ENCODE measurements around the gene DCXR. TPM values are rescaled to one million over a fixed set of nuclear protein-coding genes. Genes with fewer than 3 reads are reported as not detected.

The DCXR gene
- total and polyA plus RNA-seq, 2 donors (not counting 3 experiments of a cell fraction or from before 2014, with no cell fraction given), result 93.0 to 178 TPM

DNA sequence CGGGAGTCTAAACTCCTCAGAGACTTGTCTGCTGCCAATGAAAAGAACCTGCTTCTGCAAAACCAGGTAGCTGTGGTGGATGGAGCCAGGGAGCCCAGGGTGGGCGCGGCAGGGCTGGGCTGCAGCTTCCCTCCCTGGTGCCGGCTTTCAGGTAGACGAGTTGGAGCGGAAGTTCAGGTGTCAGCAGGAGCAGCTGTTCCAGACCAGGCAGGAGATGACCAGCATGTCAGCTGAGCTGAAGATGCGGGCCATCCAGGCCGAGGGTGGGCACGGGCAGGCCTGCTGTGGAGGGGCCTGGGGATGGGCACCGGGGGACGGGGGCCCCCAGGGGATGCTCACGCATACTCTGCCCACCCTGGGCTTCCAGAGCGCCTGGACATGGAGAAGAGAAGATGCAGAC lies 9.3 kb downstream of the DCXR start:
- FAIRE-seq (no peak), DNase-seq (ENCODE audit: low read depth, low spot score) (no peak)
- peaks cover 15% of the 10 kb centered on the region for H3K4me1 ChIP-seq (ENCODE audit: control insufficient read depth, extremely low read depth, insufficient read depth, low read length)
- dilution Hi-C loops (cut with MboI; ENCODE audit: extremely low pct_ligation_motif_present, low sequenced_read_pairs) (no loop called here), intact Hi-C loops (cut with micrococcal nuclease) (loop anchor here (10.0 kb wide), 1 partner anchor 187 kb away; the partner anchor contains the start of gene CCDC57)
- H3K27ac ChIP-seq (ENCODE audit: insufficient read depth, low read depth, low read length), result no peak overlapping the region
- POLR2A ChIA-PET, result no interaction called here
- H3K79me2 ChIP-seq (ENCODE audit: control insufficient read depth, insufficient read depth, low read length), result peaks cover 4% of the 10 kb centered on the region
- no peaks in the 10 kb centered on the region for H4K20me1 ChIP-seq (replicated peaks; ENCODE audit: control insufficient read depth, extremely low read depth, insufficient read depth, low read length)
- CTCF ChIA-PET, result interaction anchor here (1.0 to 4.2 kb wide), 2 partner anchors 9 to 127 kb away, joined by 6 to 127 read pairs; partner anchors contain the start of gene DCXR
- H3K9me1 ChIP-seq (replicated peaks; ENCODE audit: control insufficient read depth, extremely low read depth, insufficient read depth, low read length), result no peaks in the 10 kb centered on the region
- no peak overlapping the region for H2AFZ ChIP-seq (ENCODE audit: low read depth, low read length)
- H3K9me3 ChIP-seq (replicated peaks; ENCODE audit: control insufficient read depth, insufficient read depth, low read length), result no peaks in the 10 kb centered on the region
- TF ChIP-seq, protein P1, sequence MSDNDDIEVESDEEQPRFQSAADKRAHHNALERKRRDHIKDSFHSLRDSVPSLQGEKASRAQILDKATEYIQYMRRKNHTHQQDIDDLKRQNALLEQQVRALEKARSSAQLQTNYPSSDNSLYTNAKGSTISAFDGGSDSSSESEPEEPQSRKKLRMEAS (IDR thresholded peaks at IDR 0.05; ENCODE audit: insufficient read depth, insufficient read length), result no peak
- TF ChIP-seq POLR2AphosphoS5 (IDR thresholded peaks at IDR 0.05; ENCODE audit: insufficient read depth, low read depth, low read length) (no peak), MYC (IDR thresholded peaks at IDR 0.05; ENCODE audit: low read depth, low read length) (no peak), POLR2A (IDR thresholded peaks at IDR 0.05; ENCODE audit: low read depth, low read length) (no peak), EZH2 (IDR thresholded peaks at IDR 0.05; ENCODE audit: borderline replicate concordance, low read depth, low read length, severe bottlenecking) (no peak), FOS (IDR thresholded peaks at IDR 0.05; ENCODE audit: borderline replicate concordance, insufficient read depth, low read length) (no peak), GATA2 (IDR thresholded peaks at IDR 0.05; ENCODE audit: insufficient read depth, insufficient read length, low read depth, low read length) (no peak), JUN (IDR thresholded peaks at IDR 0.05; ENCODE audit: borderline replicate concordance, insufficient read depth, insufficient read length, low read depth) (no peak)
- TF ChIP-seq, protein P2, sequence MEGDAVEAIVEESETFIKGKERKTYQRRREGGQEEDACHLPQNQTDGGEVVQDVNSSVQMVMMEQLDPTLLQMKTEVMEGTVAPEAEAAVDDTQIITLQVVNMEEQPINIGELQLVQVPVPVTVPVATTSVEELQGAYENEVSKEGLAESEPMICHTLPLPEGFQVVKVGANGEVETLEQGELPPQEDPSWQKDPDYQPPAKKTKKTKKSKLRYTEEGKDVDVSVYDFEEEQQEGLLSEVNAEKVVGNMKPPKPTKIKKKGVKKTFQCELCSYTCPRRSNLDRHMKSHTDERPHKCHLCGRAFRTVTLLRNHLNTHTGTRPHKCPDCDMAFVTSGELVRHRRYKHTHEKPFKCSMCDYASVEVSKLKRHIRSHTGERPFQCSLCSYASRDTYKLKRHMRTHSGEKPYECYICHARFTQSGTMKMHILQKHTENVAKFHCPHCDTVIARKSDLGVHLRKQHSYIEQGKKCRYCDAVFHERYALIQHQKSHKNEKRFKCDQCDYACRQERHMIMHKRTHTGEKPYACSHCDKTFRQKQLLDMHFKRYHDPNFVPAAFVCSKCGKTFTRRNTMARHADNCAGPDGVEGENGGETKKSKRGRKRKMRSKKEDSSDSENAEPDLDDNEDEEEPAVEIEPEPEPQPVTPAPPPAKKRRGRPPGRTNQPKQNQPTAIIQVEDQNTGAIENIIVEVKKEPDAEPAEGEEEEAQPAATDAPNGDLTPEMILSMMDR (IDR thresholded peaks at IDR 0.05; ENCODE audit: extremely low read depth in 1 of 2, insufficient read depth in 1 of 2, low read depth in 1 of 2, low read length in 2 of 2), result no peak
- no peaks in the 10 kb centered on the region for H3K36me3 ChIP-seq (ENCODE audit: control insufficient read depth in 2 of 2, extremely low read depth in 1 of 2, insufficient read depth in 2 of 2, low read length in 2 of 2)
- no TSS peak for BruUV-seq (replicated peaks)
- no peak overlapping the region for H3K4me3 ChIP-seq (replicated peaks in 1 of 3; ENCODE audit: insufficient read depth in 1 of 3, low read depth in 1 of 3, low read length in 3 of 3)
- no peaks in the 10 kb centered on the region for H3K27me3 ChIP-seq (ENCODE audit: control insufficient read depth in 2 of 2, insufficient read depth in 2 of 2, low read length in 2 of 2)
- no peak overlapping the region for H3K9ac ChIP-seq (replicated peaks; ENCODE audit: extremely low read depth, insufficient read depth, low read length)
- no peak overlapping the region for H3K4me2 ChIP-seq (ENCODE audit: insufficient read depth, low read length)

All from endothelial cell of umbilical vein (primary cell).